ENCODE data around the gene TLCD4.
"Not testable (repeated sequence)": the region's sequence is repeated elsewhere in the genome, so short reads cannot be mapped to it uniquely, and the experiment has no call there.

Gene TLCD4

DNA sequence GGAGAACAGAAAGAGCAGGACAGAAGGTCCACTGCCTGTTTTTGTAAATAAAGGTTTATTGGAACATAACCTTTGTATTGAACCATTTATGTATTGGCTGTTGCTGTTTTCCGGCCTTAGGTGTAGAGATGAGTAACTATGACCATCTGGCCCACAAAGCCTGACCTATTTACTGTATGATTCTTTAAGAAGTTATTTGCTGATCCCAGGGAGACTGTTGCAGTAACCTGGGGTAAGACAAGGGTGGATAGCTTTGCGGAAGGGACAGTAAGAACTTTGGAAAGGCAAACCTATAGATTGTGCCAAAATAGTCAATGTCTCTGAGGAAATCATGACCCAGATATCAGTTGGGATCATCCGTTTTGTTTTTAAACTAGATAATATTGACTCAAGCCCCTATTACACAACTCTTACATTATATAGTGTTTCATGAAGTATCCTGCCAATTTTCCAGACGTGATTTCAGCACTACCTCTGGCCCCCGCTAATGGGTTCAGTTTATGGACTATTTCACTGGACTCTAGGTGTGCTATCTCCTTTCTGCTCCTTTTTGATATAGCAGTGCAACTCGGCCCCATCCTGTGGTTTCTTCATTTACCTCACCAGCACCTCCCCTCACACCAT lies 20.8 kb upstream of the TLCD4 start:
- no peak for DNase-seq

DNA sequence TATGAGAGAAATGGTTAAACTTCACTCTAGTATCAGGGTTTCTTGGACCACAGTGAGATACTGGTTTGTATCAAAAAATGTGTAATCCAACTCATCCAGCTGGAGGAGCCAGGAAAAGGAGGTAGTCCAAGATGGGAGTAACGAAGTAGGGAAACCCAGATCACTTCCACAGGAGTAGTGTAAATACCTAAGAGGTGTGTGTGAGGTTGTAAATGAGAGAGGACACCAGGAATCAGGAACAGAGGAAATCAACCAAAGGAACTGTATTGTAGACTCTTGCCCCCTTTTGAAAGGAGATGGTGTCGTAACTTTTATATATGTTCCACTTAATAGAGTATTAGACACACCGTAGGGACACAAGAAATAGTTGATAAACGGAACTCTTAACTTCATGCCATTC lies 19.7 kb upstream of the TLCD4 start:
- DNase-seq, result no peak

DNA sequence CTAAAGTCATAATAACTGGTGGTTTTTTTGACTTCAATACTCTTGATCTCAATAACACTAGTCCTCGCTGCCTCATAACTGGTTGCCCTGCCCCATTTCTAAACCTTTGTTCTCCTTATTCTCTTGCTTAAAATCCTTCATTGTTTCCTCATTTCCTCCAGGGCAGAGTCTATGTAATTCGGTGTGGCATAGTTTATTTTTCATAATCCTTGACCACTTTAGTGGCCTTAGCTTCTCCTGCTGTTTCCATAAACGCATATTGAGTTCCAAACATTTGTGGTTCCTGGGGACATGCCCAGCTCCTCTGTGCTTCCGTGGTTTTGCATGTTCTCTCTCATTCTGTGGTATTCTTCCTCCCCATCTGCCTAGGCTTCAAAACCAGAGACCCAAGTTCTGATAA lies 19.0 kb upstream of the TLCD4 start:
- DNase-seq, result no peak

DNA sequence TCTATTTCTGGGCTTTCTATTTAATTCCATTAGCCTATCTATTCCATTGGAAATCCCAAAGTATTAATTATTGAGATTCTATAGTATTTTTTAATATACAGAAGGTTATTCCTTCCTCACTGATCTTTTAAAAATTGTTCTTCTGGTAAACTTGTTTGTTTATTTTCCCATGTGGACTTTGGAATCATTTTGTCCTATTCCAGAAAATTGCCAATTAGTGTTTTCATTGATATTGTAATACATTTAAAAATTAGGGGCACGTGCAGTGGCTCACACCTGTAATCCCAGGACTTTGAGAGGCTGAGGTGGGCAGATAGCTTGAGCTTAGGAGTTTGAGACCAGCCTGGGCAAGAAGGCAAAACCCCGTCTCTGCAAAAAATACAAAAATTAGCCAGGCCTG lies 8.4 kb upstream of the TLCD4 start:
- DNase-seq, result no peak

DNA sequence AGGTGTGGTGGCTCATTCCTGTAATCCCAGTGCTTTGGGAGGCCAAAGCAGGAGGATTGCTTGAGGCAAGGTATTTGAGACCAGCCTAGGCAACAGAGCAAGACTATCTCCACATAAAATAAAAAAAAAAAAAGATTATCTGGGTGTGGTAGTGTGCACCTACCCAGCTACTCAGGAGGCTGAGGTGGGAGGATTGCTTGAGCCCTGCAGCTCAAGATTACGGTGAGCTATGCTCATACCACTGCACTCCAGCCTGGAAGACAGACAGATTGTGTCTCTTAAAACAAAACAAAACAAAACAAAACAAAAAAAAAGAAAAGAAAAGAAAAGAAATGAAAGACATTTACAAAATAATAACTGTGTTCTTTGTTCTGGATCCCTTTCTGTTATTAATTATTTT lies 6.1 kb upstream of the TLCD4 start:
- no peak for DNase-seq

DNA sequence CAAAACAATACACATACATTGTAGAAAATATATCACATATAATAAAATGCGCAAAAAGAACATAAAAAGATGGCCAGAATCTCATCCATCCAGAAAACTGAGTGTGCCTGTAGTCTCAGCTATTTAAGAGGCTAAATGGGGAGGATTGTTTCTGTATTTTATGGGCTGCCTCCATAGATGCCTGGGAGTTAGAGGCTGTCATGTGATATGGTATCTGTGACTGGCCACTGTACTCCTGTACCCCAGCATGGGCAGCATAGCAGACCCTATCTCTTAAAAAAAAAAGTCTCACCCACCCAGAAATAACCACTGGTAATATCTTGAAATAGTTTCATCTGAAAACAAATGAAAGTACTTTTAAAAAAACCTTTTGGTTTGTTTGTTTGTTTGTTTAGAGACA lies 3.5 kb upstream of the TLCD4 start:
- no peak for DNase-seq

DNA sequence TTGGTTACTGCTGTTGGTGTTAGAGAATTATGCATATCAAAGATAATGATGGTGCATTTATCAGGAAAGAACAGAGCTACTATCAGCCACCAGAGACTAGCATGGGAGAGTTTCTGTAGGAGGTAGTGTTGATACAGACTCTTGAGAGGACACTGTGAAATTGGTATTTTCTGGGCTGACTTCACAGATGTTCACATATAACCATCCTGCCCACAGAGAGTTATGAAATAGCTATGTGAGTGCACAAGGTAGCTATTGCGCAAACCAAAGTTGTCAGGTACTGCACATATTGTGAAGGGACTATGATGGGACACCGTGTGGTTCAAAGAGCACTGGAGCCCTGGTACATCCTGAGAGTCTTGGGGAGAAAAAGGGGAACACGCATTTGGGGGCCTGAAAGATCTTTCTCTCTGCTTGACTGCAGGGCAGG lies 1.4 kb upstream of the TLCD4 start:
- DNase-seq, result no peak

DNA sequence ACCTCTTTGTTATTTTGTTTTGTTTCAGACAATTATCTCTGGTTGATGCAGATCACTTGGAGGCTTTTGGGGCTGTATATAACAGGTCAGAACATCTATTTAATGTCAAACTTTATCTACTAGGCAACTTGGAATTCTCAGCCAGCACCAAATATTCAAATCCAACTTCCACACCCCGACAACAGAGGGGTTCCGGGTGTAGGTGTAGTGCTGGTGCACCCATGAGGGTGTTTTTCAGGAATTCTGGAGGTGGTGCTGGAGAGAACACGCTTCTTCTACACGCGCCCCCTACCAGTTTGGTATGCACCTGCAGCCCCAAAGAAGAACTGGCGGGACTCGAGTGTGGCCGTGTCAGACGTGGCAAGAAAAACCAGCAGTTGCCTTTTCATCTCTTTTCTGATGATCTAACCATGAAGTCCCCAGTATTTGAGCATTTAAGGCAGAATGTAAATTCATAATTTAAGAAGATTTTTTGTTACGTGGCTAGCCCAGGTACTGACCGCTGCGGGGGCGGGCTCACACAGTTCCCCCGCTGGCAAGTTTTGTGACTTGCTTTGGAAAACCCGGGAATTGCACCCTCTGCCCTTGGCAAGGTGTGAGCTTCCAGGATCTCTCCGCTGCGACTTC lies 462 bp upstream of the TLCD4 start:
- DNase-seq, result peak; percentile 50

DNA sequence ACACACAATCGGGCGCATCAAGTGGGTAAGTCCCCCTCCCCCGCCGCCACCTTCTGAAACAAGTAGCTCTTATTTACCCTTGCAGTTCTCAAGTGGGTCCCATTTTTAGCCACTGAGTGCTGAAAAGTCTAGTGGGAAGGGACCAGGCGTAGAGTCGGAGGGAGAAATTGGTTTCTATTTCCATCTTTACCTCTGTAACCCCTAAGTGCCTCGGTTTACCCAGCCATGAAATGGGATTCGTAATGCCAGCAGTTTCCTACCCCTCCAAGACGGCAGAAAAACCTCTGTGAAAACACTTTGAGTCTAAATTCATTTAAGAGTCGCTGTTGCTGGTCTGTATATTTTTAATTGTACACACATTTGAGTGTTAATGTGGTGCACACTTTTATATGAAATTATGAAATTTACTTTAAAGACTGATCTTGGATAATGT lies 928 bp downstream of the TLCD4 start:
- DNase-seq, result no peak

DNA sequence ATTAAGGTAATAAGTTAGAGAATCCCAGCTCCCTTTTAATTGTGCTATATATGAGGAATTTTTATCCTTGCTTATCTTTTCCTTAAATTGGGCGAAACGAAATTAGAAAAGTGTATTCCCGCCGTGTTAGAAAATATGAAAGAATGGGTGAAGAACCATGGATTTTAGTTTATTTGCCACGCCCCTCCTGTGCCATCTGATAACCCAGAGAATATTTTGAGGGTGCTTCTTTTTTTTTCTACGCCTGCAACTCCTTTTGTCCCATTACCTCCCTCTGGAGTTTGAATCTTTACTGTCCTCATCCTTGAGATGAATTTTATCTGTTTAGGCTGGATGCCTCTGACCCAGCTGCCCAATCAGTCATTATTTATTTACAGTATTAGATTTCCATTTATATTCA lies 1.6 kb downstream of the TLCD4 start:
- DNase-seq, result no peak

DNA sequence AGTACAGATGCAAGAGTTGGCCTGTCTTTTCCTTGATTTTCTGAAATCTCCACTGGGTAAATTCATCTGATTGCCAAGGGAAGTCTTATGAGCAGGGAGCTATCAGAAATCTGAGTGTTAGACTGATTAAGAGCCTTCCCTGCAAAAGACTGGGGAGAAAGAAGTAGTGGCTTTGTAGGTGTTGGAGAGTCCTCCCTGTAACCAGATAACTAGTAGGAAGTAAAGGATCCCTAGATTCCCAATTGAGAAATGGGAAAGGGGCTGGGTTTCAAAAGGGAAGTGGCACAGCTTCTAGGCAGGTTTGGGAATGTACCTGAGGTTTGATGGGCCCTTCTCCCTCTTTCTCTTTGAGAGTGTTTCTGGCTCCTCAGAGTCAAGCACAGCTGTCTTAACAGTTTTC lies 2.1 kb downstream of the TLCD4 start:
- no peak for DNase-seq

DNA sequence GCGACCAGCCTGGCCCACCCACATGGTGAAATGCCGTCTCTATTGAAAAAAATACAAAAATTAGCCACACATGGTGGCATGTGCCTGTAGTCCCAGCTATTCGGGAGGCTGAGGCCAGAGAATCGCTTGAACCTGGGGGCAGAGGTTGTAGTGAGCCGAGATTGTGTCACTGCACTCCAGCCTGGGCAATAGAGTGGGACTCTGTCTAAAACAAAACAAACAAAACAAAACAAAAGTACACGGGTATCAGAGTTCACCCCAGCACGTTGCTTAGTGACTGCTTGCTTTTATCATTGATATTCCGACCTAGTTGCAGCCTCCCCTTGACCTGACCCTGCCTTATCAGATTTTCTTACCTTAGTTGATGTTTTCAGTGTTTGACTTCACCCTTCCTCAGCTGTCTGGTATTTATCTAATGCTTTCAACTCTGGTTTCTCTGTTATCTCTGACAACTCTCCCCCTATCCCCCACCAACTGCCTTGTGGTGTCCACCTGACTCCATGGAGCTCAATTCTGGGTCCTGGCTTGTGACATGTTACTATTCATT lies 5.1 kb downstream of the TLCD4 start:
- no peak for DNase-seq

DNA sequence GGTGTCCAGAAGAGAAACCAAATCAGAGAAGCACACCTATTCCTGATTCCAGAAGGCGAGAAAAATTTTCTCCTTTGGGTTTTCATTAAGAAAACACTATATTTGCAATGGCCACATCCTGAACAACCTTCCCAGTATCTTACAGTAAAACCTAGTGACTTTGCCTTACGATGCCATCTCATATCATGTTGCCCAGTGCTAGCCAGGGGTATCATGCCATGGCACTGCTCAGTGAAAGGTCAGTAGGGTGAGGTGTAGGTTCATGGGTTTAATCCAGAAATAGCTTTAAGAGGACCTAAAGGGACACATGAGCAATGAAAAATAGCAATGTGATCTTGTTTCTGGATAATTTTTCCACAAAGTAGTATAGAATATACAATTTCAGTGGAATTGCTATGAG lies 7.2 kb downstream of the TLCD4 start:
- no peak for DNase-seq

DNA sequence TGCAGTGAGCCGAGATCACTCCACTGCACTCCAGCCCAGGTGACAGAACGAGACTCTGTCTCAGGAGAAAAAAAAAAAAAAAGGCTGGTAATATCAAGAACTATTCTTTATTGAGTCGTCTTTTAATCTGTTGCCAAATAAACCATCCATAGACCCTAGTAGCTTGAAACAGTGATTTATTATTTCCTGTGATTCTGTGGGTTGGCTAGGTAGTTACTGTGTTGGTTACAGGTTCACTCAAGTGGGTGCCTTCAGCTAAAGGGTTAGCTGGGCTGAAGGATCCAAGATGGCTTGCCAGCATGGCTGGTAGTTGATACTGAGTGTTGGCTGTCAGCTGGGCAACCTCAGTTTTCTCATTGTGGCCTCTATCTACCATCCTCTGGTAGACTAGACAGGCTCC lies 9.2 kb downstream of the TLCD4 start:
- DNase-seq, result no peak

DNA sequence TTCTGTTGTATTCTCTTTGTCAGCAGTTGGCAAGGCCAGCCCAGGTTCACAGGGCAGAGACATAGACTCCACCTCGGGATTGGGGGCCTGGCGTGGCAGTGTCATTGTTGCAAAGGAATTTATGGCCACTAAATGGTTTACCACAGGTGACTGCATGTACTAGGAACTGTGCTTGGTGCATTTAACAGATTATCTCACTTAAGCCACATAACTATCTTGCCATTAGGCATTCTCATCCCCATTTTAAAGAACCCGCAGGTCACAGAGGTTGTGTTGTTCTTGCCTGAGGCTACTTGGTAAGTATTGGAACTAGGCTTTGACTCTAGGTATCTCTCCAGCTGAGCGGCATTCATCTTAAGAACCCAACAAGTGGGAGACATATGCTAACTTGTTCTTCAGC lies 9.7 kb downstream of the TLCD4 start:
- no peak for DNase-seq

DNA sequence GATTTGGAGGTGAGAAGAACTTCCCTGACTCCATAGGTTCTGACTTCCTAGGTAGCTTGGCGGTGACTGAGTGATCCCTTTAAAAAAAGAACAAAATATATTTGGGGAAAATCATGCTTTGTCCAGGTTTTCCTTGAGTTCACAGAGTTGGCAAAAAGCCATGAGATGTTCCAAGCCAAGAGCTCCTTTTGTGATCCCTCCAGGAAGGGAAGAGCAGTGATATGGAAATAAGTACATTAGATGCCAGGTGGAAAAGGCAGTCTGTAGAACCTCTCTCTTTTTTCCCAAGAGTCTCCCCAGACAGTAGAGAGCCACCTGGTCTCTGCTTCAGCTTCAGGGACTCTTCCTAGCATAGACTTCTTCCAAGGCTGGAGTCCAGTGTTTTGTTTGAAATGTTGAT lies 10.2 kb downstream of the TLCD4 start:
- no peak for DNase-seq

DNA sequence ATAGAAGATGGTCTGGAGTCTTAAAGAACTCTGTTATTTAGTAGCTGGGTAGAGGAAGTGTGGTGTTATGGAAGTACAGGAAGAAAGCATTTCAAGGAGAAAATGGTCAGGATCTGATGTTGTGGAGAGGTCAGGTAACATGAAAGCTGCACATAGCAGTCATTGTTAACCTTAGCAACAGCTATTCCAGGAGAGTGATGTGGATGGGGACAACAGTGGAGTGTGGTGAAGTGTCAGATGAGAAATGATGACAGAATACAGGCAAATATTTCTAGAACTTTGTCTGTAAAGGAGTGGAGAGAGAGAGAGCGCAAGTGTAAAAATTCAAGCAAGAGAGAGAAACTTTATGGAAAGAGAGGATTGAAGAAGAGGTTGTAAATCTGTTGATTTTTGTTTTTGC lies 15.6 kb downstream of the TLCD4 start:
- DNase-seq, result no peak

DNA sequence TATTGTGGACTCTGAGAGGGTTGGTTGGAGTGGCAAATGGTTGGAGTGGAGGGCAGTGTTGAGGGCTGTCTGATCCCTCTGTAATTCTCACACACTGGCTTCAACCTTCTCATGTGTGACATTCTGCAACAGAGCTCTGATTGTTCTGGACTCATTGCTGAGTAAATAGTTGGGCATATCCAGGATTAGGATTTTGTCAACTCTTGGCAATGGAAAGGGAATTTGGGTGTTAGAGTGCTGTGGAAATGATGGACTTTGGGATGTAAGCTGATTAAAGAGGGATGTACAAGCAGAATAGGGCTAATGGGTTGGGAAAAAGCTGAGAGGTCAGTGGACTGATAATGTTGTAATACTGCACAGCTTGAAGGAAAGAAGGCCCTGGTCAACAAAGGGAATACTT lies 16.5 kb downstream of the TLCD4 start:
- DNase-seq, result no peak

DNA sequence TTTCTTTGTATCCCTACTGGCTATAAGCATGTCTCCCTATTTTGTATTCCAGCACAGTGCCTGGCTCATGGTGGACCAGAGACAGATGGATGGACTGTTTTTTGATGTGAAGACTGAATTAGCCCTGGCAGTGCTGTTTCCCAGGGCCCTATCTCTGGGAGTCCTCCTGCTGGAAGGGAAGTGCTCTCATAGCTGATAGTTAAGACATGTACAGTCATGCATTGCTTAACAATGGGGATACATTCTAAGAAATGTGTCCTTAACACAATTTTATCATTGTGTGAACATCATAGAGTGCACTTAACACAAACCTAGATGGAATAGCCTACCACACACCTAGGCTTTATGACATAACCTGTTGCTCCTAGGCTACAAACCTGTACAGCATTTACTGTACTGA lies 21.1 kb downstream of the TLCD4 start:
- no peak for DNase-seq

DNA sequence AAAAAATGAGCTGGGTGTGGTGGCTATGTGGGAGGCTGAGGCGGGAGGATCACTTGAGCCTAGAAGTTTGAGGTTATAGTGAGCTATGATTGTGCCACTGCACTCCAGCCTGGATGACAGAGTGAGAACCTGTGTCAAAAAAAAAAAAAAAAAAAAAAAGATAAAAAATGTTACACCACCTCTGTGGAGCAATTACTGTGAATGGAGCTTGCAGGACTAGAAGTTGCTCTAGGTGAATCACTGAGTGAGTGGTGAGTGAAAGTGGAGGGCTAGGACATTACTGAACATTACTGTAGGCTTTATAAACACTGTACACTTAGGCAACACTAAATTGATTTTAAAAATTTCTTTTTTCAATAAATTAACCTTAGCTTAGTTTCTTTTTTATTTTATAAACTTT lies 21.9 kb downstream of the TLCD4 start:
- no peak for DNase-seq

DNA sequence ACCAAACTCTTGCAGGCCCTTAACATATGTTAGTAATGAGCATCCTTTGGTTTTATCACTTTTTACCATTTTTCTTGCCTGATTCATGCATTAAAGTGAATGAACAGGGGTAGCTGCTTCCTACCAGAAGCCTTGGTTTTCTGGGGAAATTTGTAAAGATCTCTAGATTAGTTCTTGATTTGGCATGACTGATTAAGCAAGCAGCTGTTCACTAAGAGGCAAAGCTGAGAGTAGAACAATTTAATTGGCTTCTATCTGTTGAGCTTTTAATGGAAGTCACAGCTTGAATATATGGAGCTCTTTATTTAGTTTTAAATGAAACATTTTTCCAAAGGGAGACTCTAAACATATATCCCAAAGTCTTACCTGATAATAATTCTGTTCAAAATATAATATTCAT lies 23.6 kb downstream of the TLCD4 start:
- no peak for DNase-seq

DNA sequence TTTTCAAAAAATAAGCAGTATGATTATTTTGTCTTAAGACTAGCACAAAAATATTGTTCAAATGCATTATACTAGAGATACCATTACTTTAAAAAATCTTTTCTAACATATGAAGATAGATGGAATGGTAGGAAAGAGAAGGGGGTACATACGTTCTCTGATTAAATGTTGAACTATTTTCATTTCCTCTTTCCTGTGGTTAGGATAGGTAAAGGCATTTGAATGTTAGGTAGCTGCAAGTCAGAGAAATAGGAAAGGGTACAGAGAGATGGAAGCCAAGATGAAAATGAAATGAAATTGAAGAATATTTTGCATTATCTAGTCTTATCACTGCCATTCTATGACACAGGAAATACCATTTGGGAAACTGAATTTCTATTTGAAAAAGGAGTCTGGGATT lies 28.3 kb downstream of the TLCD4 start:
- no peak for DNase-seq

DNA sequence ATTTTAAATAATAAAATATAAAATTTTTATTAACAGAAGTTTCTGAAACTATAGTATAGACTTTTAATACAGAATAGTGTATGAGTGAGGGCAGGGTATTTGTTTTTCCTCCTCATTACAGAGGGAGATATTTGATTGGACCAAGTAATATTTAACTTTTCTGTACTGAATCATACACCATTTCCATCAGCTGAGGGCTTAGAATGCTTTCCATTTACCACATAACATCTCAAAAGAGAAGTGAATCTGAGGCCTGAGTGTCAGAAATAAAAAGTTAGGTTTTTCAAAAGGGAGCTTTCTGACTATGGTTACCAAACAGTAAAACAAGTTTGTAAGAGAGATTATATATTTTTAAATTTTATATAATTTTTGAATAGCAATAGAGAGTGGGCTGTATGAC lies 29.5 kb downstream of the TLCD4 start:
- no peak for DNase-seq

DNA sequence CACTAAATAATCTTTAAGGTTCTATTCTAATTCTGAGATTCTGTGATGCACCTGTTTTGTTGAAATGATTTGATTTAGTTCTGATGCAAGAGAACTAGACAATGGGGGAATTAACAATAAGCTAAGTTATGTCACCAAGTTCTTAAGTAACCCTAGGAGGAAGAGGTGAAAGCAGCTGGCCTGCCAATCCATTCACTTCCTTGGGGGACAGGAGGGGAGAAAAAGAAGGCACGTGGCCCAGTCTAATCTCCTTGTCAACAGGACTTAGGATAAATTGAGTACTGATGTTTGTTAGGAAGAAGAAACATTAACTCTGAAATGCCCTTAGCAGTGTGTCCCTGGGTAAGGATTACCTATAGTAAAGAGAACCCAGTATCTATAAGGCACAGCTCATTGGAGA lies 36.9 kb downstream of the TLCD4 start:
- DNase-seq, result no peak

DNA sequence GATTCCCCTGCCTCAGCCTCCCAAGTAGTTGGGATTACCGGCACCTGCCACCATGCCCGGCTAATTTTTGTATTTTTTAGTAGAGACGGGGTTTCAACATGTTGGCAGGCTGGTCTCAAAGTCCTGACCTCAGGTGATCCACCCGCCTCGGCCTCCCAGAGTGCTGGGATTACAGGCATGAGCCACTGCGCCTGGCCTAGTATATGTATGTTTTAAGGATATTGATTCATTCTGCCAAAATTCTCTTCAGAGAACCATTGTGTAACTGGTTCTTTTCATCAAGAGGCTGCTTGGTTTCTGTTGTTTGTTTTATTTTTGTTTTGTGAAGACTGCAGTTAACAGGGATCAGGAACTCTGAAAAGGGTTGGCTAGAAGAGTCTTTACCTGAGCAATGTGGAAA lies 48.4 kb downstream of the TLCD4 start:
- not testable (repeated sequence) for DNase-seq
